KOPT-K1 (cell line): ENCODE measurements around the gene CD22.
"Not testable (repeated sequence)": the region's sequence is repeated elsewhere in the genome, so short reads cannot be mapped to it uniquely, and the experiment has no call there.

Source experiments
- H3K27ac ChIP-seq: fragments of 200-600 bp; sonication (generic); 2 replicates; pipeline ENCODE4 v1.5.1; 2016; ENCODE audit warnings: antibody characterized with exemption, mild to moderate bottlenecking, low read depth, low read length; ENCODE audit not compliant: poor library complexity, severe bottlenecking
- H3K36me3 ChIP-seq: fragments of 200-600 bp; sonication (generic); 2 replicates; pipeline ENCODE4 v1.5.1; 2017; ENCODE audit warnings: antibody characterized with exemption, mild to moderate bottlenecking, low read length, moderate library complexity; ENCODE audit not compliant: insufficient read depth
- H3K9me3 ChIP-seq: fragments of 200-600 bp; sonication (generic); 2 replicates; pipeline ENCODE4 v1.5.1; 2017; ENCODE audit warnings: antibody characterized with exemption, low read length, mild to moderate bottlenecking; ENCODE audit not compliant: insufficient read depth, poor library complexity, severe bottlenecking

CD22 gene

DNA sequence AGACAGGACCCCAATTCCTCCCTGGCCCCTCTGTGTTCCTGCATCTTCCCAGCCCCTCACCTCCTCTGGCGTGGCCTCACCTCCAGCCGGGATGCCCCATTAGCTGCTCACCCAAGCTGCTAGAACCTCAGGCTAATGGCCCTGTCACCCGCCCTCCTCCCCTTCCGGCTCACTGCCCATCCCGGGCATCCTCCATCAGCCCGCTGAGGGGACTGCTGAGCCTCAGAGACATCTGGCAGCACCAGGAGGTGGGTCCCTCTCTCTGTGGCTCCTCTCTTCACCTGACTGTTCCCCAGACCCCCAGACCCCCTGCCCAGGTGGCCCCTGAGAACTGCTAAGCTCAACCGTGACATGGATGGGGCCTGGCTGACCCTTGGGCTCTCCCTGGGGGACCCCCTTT is 21.6 kb downstream of the CD22 start:
- Histone ChIP-seq H3K36me3 (no peaks in the 10 kb centered on the region), H3K27ac (no peak overlapping the region), H3K9me3 (no peaks in the 10 kb centered on the region)

DNA sequence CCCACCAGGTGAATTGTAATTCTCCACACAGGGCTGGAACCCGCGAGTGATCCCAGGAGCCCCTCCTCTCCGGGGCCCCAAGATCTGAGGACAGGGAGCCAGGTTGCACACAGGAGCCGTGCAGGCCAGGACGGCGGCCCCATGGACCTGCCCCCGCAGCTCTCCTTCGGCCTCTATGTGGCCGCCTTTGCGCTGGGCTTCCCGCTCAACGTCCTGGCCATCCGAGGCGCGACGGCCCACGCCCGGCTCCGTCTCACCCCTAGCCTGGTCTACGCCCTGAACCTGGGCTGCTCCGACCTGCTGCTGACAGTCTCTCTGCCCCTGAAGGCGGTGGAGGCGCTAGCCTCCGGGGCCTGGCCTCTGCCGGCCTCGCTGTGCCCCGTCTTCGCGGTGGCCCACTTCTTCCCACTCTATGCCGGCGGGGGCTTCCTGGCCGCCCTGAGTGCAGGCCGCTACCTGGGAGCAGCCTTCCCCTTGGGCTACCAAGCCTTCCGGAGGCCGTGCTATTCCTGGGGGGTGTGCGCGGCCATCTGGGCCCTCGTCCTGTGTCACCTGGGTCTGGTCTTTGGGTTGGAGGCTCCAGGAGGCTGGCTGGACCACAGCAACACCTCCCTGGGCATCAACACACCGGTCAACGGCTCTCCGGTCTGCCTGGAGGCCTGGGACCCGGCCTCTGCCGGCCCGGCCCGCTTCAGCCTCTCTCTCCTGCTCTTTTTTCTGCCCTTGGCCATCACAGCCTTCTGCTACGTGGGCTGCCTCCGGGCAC is 22.6 kb downstream of the CD22 start:
- H3K36me3 ChIP-seq: no peaks in the 10 kb centered on the region
- H3K27ac ChIP-seq: no peak overlapping the region
- no peaks in the 10 kb centered on the region for H3K9me3 ChIP-seq

DNA sequence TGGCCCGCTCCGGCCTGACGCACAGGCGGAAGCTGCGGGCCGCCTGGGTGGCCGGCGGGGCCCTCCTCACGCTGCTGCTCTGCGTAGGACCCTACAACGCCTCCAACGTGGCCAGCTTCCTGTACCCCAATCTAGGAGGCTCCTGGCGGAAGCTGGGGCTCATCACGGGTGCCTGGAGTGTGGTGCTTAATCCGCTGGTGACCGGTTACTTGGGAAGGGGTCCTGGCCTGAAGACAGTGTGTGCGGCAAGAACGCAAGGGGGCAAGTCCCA is 23.1 kb downstream of the CD22 start:
- H3K9me3 ChIP-seq: no peaks in the 10 kb centered on the region
- H3K27ac ChIP-seq: no peak overlapping the region
- no peaks in the 10 kb centered on the region for H3K36me3 ChIP-seq

DNA sequence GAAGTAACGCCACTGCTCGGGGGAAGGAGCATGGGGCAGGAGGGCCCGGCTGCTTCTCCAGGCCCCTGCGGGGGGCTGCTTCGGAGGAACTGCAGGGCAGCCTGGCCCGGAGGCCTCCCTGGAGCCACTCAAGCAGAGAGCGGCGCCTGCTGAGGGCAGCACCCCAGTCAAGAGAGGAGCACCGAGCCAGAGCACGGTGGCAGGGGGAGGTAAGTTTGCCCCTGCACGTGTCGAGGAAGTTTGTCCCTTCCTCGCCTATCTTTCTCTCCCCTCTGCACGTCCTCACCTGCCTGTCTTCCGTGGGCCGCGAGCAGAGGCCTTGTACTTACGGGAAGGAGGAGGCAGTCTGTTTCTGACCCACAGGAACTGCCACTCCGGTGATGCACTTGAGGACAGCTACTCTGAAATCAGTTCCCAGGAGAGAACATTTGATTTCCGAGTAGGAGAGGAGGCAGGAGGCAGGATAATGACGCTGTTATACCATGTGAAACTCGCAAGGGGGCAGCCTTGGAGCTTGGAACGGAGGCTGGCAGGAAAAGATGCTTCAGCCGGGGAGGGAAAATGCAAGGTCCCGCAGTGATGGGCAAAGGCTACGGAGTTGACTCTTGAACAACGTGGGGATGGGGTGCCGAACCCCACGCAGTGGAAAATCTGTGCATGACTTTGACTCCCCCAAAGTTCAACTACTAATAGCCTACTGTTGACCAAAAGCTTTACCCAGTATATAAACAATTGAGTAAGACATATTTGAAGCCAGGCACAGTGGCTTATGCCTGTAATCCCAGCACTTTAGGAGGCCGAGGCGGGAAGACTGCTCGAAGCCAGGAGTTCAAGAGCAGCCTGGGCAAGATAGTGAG is 23.7 kb downstream of the CD22 start:
- no peaks in the 10 kb centered on the region for H3K36me3 ChIP-seq
- H3K27ac ChIP-seq: no peak overlapping the region
- no peaks in the 10 kb centered on the region for H3K9me3 ChIP-seq

DNA sequence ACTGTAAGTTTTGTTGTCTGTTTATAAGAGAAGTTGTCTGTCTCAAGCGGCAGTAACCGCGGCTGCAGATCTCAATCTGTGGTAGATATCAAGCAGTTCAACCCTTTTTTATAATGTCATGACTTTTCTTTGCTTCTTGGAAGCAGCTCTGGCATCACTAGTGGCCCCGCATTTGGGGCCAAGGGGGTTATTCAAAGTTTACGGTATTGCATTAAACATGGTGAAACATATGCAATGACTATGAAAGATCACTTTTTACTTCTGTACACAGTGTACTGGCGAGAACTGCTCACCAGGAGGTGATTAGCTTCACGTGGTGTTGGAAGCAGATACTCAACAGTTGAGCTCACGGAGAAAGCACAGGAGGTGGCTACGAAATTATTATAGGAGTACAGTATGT is 24.6 kb downstream of the CD22 start:
- H3K36me3 ChIP-seq: no peaks in the 10 kb centered on the region
- no peaks in the 10 kb centered on the region for H3K9me3 ChIP-seq
- H3K27ac ChIP-seq: no peak overlapping the region

DNA sequence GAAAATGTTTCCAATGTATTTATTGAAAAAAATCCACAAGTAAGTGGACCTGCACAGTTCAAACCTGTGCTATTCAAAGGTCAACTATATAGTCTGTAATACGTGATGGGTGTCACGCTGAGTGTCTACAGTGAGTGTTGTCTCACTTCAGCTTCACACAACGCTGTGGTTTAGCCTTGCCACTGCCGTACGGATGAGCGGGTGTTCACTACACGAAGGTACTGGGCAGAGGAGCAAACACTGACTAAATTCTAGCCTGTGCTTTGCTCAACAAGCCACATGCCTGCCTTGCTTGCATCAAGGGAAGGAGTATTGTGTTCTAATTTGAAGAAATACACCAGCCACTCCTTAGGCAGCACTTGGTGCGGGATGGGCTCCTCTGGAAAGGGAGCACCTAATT is 25.9 kb downstream of the CD22 start:
- Histone ChIP-seq H3K36me3 (no peaks in the 10 kb centered on the region), H3K9me3 (no peaks in the 10 kb centered on the region), H3K27ac (no peak overlapping the region)

DNA sequence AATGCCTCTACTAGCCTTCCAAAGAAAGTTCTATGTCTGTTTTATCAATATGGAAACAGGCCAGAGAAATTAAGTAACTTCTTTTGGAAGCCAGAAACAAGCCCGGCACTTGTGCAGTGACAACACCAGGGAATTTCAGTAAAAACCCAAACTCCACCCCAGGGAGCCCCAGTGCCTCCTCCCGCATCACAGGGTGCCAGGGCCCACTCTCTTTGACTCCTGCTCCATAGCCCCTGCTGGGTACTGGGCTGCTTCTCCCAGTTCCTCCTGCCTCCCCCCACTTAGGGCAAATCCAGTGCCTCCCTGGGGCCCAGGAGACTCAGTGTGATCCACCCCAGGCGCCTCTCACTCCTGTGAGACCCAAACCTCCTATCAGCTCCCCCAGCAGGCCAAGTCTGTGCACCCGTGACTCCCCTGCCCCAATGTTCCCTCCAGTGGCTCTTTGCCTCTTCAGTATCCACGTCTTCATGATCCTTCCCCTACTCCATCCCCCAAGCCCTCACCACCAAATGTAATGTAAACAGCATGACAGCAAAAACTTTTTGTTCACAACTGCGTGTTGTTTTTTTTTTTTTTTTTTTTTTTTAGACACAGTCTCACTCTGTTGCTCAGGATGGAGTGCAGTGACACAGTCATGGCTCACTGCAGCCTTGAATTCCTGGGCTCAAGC is 26.9 kb downstream of the CD22 start:
- H3K27ac ChIP-seq: no peak overlapping the region
- H3K36me3 ChIP-seq: no peaks in the 10 kb centered on the region
- no peaks in the 10 kb centered on the region for H3K9me3 ChIP-seq

DNA sequence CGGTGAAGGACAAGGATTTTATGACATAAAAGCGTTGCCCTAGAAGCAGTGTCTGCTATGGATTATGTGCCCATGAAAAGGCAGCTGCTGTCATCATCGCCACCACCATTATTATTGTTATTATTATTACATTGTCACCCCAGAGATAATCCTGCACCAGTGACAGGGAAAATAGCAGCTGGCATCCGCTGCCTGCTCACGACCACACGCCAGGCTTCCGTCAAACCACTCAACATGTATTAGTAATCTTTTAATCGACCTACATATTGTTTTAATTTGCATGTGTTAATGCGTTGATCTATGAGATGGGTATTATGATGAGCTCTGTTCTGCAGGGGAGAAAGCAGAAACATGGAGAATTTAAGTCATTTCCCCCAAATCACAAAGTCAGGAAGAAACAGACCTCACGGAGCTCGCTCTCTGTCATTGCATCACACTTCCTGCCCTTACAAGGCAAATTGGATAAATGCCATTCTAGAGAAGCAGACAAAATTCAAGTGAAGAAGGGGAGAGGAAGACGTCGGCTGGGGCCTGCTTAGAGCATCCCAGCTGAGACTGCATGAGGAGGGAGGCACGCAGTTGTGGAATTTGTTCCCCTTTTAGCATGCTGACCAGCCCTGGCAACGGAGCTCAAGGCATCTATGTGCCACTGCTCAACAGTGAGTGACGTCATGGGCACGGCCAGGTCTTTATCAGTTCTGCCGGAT is 29.0 kb downstream of the CD22 start, which contains the start of gene FFAR3:
FFAR3 (plus strand) TSS at position 594 of the 707 bp plus-strand sequence. CDS start 431 bp downstream, outside the sequence.
- no peak within 1 kb of the TSS for H3K27ac ChIP-seq
- H3K36me3 ChIP-seq: no peaks in the 10 kb centered on the region
- H3K9me3 ChIP-seq: no peaks in the 10 kb centered on the region

DNA sequence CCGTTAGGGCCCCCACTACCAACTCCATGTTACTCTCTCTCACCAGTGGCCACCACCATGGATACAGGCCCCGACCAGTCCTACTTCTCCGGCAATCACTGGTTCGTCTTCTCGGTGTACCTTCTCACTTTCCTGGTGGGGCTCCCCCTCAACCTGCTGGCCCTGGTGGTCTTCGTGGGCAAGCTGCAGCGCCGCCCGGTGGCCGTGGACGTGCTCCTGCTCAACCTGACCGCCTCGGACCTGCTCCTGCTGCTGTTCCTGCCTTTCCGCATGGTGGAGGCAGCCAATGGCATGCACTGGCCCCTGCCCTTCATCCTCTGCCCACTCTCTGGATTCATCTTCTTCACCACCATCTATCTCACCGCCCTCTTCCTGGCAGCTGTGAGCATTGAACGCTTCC is 29.8 kb downstream of the CD22 start:
- H3K36me3 ChIP-seq, H3K9me3 ChIP-seq, H3K27ac ChIP-seq: not testable (repeated sequence)

DNA sequence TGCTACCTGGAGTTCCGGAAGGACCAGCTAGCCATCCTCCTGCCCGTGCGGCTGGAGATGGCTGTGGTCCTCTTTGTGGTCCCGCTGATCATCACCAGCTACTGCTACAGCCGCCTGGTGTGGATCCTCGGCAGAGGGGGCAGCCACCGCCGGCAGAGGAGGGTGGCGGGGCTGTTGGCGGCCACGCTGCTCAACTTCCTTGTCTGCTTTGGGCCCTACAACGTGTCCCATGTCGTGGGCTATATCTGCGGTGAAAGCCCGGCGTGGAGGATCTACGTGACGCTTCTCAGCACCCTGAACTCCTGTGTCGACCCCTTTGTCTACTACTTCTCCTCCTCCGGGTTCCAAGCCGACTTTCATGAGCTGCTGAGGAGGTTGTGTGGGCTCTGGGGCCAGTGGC is 30.4 kb downstream of the CD22 start:
- not testable (repeated sequence) for H3K9me3 ChIP-seq, H3K27ac ChIP-seq, H3K36me3 ChIP-seq

DNA sequence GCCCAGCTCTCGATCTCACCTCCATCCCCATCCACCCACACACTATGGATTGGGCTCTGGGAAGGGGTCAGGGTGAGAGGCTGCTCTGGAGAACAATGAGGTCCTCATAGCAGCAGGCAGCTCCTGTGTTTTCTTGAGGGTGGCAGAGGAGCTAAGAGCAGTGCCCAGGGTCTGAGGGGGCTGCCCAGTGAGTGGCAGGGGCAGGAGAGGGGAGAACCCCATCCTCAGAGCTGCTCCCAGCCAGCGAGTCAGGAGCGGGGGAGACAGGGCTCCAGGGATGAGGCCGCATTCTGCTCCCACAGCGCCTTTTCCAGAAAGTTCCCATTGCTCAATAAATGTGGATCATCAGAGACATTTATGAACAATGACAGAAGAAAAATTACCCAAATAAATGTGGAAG is 31.1 kb downstream of the CD22 start:
- not testable (repeated sequence) for H3K36me3 ChIP-seq, H3K27ac ChIP-seq, H3K9me3 ChIP-seq

DNA sequence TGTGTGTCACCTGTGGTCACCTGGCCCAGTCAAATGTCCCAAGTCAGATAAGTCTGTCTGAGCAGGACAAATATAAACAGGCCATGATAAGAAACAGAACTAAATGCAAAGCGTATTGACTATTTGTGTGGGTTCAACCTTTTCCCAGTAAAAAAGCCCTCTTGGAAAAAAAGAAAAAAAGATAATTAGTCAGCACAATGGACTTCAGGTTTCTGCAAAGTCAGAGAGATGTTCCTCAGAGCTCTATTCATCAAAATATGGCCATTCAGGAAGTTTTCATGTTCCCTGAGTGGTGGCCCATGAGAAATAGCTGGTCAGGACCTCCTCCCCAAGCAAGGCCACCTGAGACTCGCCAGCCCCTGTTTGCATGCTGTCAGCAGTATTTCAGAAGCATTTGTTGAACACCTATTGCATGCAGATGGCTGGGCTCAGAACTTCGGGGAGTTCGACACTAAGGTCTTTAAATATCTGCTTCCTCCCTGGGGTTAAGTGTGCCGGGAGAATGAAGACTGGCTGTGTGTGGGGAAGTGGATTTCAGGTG is 32.0 kb downstream of the CD22 start:
- Histone ChIP-seq H3K9me3 (no peaks in the 10 kb centered on the region), H3K36me3 (no peaks in the 10 kb centered on the region), H3K27ac (no peak overlapping the region)

DNA sequence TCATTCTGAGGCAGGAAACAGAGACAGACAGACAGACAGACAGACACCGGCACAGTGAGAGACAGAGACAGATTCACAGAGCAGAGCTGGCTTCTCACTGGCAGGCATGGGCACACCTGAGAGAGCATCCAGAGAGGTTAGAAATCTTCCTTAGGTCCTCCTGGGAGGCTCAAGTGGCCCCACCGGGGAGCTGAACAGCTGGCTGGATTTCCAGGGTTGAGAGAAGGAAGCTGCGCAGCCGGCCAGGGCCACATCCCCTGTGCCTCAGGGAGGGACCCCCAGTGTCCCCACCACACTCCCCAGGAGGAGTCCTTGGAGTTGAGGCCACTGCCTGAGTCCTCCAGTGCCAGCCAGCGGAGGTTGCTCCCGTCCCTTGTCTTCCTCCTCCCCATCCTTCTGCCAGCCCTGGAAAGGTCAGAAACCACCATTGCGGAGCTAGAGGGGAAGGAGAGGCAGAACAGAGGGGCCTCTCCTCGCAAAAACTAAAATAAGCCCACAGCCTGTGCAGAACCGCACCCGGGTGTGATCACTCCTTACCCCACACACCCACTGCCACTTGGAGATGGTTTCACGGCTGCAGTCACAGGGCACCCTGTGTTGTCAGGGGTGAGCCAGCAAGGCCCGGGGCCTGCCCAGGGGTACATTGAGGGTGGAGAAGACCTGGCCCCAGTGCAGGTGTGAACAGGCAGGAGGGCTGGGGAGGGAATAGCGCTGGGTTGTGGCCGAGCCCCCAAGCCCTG is 33.4 kb downstream of the CD22 start:
- no peak overlapping the region for H3K27ac ChIP-seq
- H3K36me3 ChIP-seq: no peaks in the 10 kb centered on the region
- no peaks in the 10 kb centered on the region for H3K9me3 ChIP-seq

DNA sequence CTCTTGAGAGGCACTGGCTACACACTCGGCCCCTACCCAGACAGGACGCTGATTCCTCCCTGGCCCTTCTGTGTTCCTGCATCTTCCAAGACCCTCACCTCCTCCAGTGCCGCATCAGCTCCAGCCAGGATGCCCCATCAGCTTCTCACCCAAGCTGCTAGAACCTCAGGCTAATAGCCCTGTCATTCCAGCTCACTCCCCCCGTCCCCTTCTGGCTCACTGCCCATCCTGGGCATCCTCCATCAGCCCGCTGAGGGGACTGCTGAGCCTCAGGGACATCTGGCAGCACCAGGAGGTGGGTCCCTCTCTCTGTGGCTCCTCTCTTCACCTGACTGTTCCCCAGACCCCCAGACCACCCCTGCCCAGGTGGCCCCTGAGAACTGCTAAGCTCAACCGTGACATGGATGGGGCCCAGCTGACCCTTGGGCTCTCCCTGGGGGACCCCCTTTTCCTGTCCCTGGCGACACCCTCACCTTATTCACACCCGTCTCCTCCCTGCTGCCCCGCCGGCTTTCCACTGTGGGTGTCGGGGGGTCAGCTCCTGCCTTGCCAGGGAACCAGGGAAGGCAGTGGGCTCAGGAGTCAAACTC is 34.1 kb downstream of the CD22 start:
- Histone ChIP-seq H3K36me3 (no peaks in the 10 kb centered on the region), H3K27ac (no peak overlapping the region), H3K9me3 (no peaks in the 10 kb centered on the region)
